Memory B cell (primary cell): ENCODE data around the gene CXXC5.
"Not testable (repeated sequence)": the region's sequence is repeated elsewhere in the genome, so short reads cannot be mapped to it uniquely, and the experiment has no call there.

Experiments used
- ATAC-seq: fragments of 150-1000 bp; cut with Tn5 transposase; 2 replicates; pipeline ENCODE4 v1.10.0; 2021; ENCODE audit warnings: low read depth, mild to moderate bottlenecking, moderate library complexity
- DNase-seq, 2 donors: peaks; one replicate each; pipeline ENCODE4 v3.0.0; 2022; ENCODE audit warnings: low spot score in 2 of 2
- H3K27ac Mint-ChIP-seq: one replicate; pipeline ENCODE4 v1.8.0; 2022; ENCODE audit warnings: mild to moderate bottlenecking, moderate library complexity, mixed read lengths
- H3K27me3 Mint-ChIP-seq: one replicate; pipeline ENCODE4 v1.8.0; 2022; ENCODE audit warnings: mixed read lengths
- H3K36me3 Mint-ChIP-seq: one replicate; pipeline ENCODE4 v1.8.0; 2022; ENCODE audit warnings: mild to moderate bottlenecking, mixed read lengths
- H3K4me1 Mint-ChIP-seq: one replicate; pipeline ENCODE4 v1.8.0; 2022; ENCODE audit warnings: mixed read lengths
- H3K4me3 Mint-ChIP-seq: one replicate; pipeline ENCODE4 v1.8.0; 2022; ENCODE audit warnings: mild to moderate bottlenecking, moderate library complexity, mixed read lengths
- H3K9me3 Mint-ChIP-seq: one replicate; pipeline ENCODE4 v1.8.0; 2022; ENCODE audit warnings: mixed read lengths

Gene CXXC5

DNA sequence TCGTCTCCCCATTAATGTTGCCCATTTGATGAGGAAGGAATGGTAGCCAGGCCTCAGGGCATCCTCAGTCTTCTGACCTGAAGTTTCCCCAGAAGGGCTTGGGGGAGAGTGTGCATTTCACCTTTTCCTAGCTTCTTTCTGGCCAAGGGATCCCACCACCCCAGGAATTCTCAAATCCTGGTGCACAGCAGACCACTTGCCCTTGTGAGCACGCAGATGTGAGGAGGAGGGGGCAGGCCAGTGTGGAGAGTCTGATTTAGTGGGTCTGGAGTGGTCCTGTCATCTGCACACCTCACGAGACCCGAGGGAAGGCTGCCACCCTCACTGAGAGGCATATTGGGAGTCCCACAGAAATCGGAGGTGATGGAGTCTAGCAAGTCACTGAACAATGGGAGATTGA, 64.3 kb downstream of the CXXC5 start:
- Mint-ChIP-seq H3K27me3 (no peaks in the 10 kb centered on the region), H3K4me3 (no peak overlapping the region), H3K27ac (peak overlapping the region; percentile 49), H3K4me1 (peaks cover 19% of the 10 kb centered on the region), H3K9me3 (no peaks in the 10 kb centered on the region), H3K36me3 (no peaks in the 10 kb centered on the region)
- no peak for ATAC-seq
- no peak for DNase-seq

DNA sequence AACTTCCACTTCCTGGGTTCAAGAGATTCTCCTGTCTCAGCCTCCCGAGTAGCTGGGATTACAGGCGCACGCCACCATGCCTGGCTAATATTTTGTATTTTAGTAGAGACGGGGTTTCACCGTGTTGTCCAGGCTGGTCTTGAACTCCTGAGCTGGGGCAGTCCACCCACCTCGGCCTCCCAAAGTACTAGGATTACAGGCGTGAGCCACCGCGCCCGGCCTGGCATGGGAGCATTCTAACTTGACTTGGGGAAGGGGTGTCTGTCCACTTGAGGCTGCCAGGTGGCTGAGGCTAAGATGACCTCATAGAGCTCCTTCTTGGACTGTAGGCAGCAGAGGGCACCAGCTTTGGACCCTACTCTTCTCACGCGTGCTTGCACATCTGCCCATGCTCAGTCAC, 65.7 kb downstream of the CXXC5 start:
- not testable (repeated sequence) for H3K27me3 Mint-ChIP-seq, DNase-seq, H3K36me3 Mint-ChIP-seq, ATAC-seq, H3K27ac Mint-ChIP-seq, H3K9me3 Mint-ChIP-seq, H3K4me3 Mint-ChIP-seq
- H3K4me1 Mint-ChIP-seq, result peaks cover 11% of the 10 kb centered on the region

DNA sequence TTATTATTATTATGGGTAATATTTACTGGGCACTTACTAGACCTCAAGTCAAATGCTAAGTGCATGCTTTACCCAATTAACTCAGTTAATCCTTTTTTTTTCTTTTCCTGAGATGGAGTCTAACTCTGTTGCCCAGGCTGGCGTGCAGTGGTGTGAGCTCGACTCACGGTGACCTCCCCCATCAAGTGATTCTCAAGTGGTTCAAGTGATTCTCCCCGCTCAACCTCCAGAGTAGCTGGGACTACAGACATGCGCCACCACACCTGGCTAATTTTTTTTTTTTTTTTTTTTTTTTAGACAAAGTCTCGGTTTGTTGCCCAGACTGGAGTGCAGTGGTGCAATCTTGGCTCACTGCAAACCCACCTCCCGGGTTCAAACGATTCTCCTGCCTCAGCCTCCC, 69.1 kb downstream of the CXXC5 start:
- Mint-ChIP-seq H3K36me3 (peaks cover 10% of the 10 kb centered on the region), H3K9me3 (peaks cover 5% of the 10 kb centered on the region), H3K4me3 (no peak overlapping the region), H3K27ac (no peak overlapping the region), H3K27me3 (no peaks in the 10 kb centered on the region), H3K4me1 (no peaks in the 10 kb centered on the region)
- DNase-seq (no peak), ATAC-seq (no peak)

DNA sequence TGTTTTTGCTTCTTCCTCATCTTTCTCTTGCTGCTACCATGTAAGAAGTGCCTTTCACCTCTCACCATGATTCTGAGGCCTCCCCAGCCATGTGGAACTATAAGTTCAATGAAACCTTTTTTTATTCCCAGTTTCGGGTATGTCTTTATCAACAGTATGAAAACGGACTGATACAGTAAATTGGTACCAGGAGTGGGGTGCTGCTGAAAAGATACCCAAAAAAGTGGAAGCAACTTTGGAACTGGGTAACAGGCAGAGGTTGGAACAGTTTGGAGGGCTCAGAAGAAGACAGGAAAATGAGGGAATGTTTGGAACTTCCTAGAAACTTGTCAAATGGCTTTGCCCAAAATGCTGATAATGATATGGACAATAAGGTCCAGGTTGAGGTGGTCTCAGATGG, 70.3 kb downstream of the CXXC5 start:
- H3K9me3 Mint-ChIP-seq, H3K36me3 Mint-ChIP-seq, H3K27me3 Mint-ChIP-seq, DNase-seq, H3K4me1 Mint-ChIP-seq, H3K4me3 Mint-ChIP-seq, H3K27ac Mint-ChIP-seq, ATAC-seq: not testable (repeated sequence)

DNA sequence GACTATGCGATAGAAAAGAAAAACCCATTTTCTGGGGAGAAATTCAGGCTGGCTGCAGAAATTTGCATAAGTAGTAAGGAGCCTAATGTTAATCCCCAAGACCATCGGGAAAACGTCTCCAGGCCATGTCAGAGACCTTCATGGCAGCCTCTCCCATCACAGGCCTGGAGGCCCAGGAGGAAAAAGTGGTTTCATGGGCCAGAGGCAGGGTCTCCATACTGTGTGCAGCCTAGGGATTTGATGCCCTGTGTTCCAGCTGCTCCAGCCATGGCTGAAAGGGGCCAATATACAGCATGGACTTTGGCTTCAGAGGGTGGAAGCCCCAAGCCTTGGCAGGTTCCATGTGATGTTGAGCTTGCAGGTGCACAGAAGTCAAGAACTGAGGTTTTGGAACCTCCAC, 71.8 kb downstream of the CXXC5 start:
- H3K9me3 Mint-ChIP-seq, DNase-seq, H3K4me1 Mint-ChIP-seq, H3K36me3 Mint-ChIP-seq, ATAC-seq, H3K4me3 Mint-ChIP-seq, H3K27ac Mint-ChIP-seq, H3K27me3 Mint-ChIP-seq: not testable (repeated sequence)

DNA sequence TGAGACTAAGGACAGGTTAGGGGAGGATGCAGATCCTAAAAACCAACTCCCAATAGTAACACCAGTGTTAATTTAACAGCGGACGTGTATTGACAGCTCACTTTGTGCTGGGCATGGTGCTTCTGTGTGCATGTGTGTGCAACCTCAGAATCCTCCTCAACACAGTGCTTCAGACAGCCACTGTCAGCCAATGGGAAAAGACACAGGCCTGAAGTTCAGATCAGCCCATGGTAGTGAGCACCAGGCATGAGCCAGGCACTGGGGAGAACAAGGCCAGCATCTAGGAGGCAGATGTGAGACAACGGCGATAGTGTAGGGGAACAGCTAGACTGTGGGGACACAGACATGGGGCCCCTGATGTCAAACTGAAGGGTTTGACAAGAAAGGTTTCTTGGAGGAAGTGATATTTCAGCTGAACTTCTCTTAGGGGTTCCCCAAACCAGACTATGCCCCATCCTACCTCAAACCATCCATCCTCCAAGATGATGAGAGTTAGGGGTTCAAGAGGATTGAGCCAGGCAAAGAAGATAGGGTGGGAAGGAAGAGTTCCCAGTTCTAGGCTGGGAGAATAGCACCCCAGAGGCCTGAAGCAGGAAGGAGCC, 75.9 kb downstream of the CXXC5 start:
- Mint-ChIP-seq H3K4me3 (no peak overlapping the region), H3K4me1 (peaks cover 6% of the 10 kb centered on the region), H3K36me3 (peaks cover 5% of the 10 kb centered on the region), H3K27ac (no peak overlapping the region), H3K9me3 (no peaks in the 10 kb centered on the region), H3K27me3 (no peaks in the 10 kb centered on the region)
- no peak for ATAC-seq
- no peak for DNase-seq

DNA sequence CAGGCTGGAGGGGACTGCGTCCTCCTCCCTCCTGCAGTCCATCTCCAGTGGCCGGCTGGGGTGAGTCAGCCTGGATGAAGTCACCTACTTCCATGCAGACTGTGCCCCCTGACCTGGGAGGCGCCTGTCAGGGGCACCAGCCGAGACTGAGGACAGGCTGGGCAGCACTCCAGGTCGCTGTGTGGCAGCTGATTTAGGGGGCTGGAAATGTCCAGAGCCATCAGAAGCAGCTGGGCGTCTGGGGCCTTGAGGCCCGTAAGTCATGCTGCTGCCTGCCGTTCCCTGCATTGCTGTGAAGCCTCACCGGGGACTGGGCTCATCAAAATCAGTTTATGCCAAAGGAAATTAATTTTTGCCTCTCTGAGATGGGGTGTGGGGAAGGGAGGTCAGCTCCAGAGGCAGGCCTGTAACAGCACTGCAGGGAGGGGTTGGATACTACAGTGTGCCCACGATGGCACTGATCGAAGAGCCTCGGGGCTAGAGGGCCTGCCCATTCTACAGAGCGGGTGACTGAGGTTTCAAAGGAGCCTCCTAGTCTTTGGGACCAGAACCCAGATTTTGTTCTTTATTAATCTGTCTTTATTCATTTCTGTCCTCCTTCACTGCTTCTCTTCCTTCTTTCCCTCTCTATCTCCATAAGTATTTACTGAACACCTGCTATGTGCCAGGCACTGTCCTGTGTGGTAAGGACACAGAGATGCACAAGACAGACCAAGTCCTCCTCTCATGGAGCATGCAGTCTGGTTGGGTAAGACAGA, 77.1 kb downstream of the CXXC5 start:
- H3K9me3 Mint-ChIP-seq, result no peaks in the 10 kb centered on the region
- no peak for DNase-seq
- no peak overlapping the region for H3K27ac Mint-ChIP-seq
- peaks cover 6% of the 10 kb centered on the region for H3K4me1 Mint-ChIP-seq
- H3K4me3 Mint-ChIP-seq, result no peak overlapping the region
- H3K27me3 Mint-ChIP-seq, result no peaks in the 10 kb centered on the region
- H3K36me3 Mint-ChIP-seq, result no peaks in the 10 kb centered on the region
- ATAC-seq, result no peak

DNA sequence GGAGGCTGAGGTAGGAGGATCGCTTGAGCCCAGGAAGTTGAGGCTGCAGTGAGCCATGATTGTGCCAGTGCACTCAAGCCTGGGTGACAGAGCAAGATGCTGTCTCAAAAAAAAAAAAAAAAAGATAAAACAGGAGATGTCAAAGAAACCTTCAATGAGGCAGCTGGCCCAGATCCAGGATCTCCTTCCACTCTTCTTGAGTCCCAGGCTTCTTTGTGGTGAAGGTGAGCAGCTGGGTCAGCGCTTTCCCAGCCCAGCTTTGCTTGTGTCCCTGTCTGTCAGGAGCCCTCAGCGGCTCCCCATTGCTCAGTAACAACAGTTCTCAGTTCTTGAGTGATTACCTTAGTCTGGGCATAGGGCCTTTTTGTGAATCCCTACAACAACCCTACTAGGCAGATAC, 78.1 kb downstream of the CXXC5 start:
- Mint-ChIP-seq H3K4me3 (no peak overlapping the region), H3K4me1 (peaks cover 6% of the 10 kb centered on the region), H3K27ac (no peak overlapping the region), H3K36me3 (no peaks in the 10 kb centered on the region), H3K27me3 (no peaks in the 10 kb centered on the region), H3K9me3 (no peaks in the 10 kb centered on the region)
- ATAC-seq (no peak), DNase-seq (no peak)

DNA sequence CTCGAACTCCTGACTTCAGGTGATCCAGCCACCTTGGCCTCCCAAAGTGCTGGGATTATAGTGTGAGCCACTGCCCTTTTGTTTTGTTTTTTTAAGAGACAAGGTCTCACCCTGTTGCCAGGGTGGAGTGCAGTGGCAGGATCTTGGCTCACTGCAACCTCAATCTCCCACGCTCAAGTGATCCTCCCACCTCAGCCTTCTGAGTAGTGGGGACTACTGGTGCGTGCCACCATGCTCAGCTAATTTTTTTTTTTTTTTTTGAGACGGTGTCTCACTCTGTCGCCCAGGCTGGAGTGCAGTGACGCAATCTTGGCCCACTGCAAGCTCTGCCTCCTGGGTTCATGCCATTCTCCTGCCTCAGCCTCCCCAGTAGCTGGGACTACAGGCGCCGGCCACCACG, 79.5 kb downstream of the CXXC5 start:
- not testable (repeated sequence) for H3K9me3 Mint-ChIP-seq, H3K27me3 Mint-ChIP-seq, H3K4me3 Mint-ChIP-seq, H3K27ac Mint-ChIP-seq, H3K36me3 Mint-ChIP-seq, H3K4me1 Mint-ChIP-seq, DNase-seq
- peak; percentile 94 for ATAC-seq

DNA sequence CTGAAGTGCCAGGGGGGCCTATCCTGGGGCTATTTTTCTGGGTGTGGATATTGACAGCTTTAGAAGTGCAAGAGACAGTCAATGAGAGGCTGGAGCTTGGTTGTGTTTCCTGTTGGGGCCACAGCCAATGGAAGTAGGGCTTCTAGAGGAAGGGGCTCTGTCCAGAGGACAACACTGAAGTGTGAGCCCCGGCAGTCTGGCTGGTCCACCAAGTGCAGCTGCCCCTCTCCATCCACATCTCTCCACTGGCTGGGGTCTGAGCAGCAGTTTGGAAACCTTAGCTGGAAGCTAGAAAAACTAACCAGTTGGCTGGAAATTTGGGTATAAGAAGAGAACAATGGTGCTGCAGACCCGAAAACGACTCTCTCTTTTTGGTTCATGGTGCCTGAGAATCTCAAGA, 83.1 kb downstream of the CXXC5 start:
- H3K27ac Mint-ChIP-seq, result no peak overlapping the region

DNA sequence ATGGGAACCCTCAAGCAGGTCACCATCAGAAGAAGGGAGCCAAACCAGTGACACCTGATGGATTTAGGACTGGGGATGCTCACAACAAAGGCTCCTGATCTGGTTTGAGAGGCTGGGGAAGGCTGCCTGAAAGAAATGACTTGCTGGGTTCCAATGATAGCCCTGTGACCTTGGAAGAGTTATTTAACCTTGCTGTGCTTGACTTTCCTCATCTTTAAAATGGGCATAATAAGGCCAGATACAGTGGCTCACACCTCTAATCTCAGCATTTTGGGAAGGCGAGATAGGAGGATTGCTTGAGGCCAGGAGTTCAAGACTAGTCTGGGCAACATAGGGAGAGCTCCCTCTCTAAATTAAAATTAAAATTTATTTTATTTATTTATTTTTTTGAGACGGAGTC, 83.9 kb downstream of the CXXC5 start:
- no peak overlapping the region for H3K27ac Mint-ChIP-seq
- no peaks in the 10 kb centered on the region for H3K9me3 Mint-ChIP-seq
- H3K27me3 Mint-ChIP-seq, result no peaks in the 10 kb centered on the region
- no peak for DNase-seq
- no peaks in the 10 kb centered on the region for H3K36me3 Mint-ChIP-seq
- H3K4me3 Mint-ChIP-seq, result no peak overlapping the region
- no peaks in the 10 kb centered on the region for H3K4me1 Mint-ChIP-seq
- ATAC-seq, result no peak

More for the DNA sequence above, 83.1 kb downstream of the CXXC5 start:
- no peak for DNase-seq
- Mint-ChIP-seq H3K4me1 (no peaks in the 10 kb centered on the region), H3K27me3 (no peaks in the 10 kb centered on the region), H3K9me3 (no peaks in the 10 kb centered on the region), H3K36me3 (no peaks in the 10 kb centered on the region), H3K4me3 (no peak overlapping the region)
- ATAC-seq, result no peak

DNA sequence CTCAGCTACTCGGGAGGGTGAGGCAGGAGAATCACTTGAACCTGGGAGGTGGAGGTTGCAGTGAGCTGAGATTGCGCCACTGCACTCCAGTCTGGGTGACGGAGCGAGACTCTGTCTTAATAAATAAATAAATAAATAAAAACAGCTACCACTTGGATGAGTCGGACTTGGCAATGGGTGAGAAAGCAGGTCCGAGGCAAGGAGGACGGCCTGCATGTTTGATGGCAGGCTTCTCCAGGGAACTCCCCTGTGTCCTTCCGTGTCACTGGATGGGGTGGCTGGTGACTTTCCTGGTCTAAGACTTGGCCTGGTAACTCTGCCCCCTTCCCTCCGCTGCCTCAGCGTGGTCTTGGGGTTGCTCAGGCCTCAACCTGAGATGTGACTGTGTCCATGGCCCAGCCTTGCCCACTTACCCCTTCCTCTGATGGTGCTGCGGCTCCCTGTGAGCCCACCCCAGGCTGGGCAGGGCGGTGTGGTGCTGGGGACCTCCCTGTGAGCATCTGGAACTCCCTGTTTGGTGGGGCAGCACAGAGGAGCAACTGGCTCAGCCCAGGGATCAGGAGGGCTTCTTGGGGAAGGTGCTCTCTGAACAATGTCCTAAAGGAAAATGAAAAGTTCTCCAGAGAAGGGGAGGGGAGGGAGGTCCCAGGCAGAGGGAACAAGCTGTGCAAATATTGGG, 85.0 kb downstream of the CXXC5 start:
- Mint-ChIP-seq H3K27me3 (no peaks in the 10 kb centered on the region), H3K4me3 (no peak overlapping the region), H3K4me1 (no peaks in the 10 kb centered on the region), H3K9me3 (no peaks in the 10 kb centered on the region), H3K27ac (no peak overlapping the region), H3K36me3 (no peaks in the 10 kb centered on the region)
- no peak for DNase-seq
- no peak for ATAC-seq
